GM12878 (cell line): Measurements from ENCODE around the gene ZNF576. TPM values are rescaled to one million over a fixed set of nuclear protein-coding genes. Genes with fewer than 3 reads are reported as not detected.

Experiments
- ATAC-seq: fragments of 200-7000 bp; cut with Tn5 transposase; 3 replicates; pipeline ENCODE4 v1.9.1; 2020; ENCODE audit warnings: mild to moderate bottlenecking, moderate library complexity
- BruUV-seq: library from RNA; stranded (reverse); fragments of 400-500 nt; replicated peaks from 2 replicates; lab custom pipeline; 2021; lab: Mats Ljungman, UMichigan
- CTCF ChIA-PET: fragments of 300-600 bp; sonication (Branson Sonifier 250); formaldehyde crosslinking; extraction: SDS; loops from one replicate; lab custom pipeline; 2021; ENCODE audit warnings: inconsistent platforms; lab: Yijun Ruan, JAX
- POLR2A ChIA-PET: fragments of 350-600 bp; formaldehyde crosslinking; extraction: SDS; loops from one replicate; lab custom pipeline; 2021; ENCODE audit warnings: inconsistent platforms; lab: Charles Lee
- RAD21 ChIA-PET: fragments of 300-600 bp; sonication (Branson Sonifier 250); formaldehyde crosslinking; loops from one replicate; lab custom pipeline; 2023; ENCODE audit warnings: antibody characterized with exemption; ENCODE audit not compliant: unreplicated experiment; lab: Charles Lee
- SMC1A ChIA-PET: fragments of 300-600 bp; sonication (Branson Sonifier 250); formaldehyde crosslinking; loops from one replicate; lab custom pipeline; 2023; ENCODE audit not compliant: unreplicated experiment, uncharacterized antibody; lab: Charles Lee
- DNase-seq: peaks from one replicate; pipeline ENCODE4 v3.0.0-alpha.2; 2011; ENCODE audit warnings: low read depth, low spot score
- FAIRE-seq: peaks from 3 replicates; lab custom pipeline; 2011; peaks lifted over from hg19 to GRCh38; lab: Jason Lieb, UNC
- H2AFZ ChIP-seq: 2 replicates; pipeline ENCODE4 v1.6.0; 2011; ENCODE audit warnings: low read depth, low read length, control low read depth; ENCODE audit not compliant: control insufficient read depth
- H3K27ac ChIP-seq: 2 replicates; pipeline ENCODE4 v1.5.1; 2011; ENCODE audit warnings: control low read depth; ENCODE audit not compliant: control insufficient read depth, insufficient read depth
- H3K27me3 ChIP-seq, 2 experiments: replicated peaks in 1 of 2; 2 replicates each; pipeline versions ENCODE4 v1.6.0 to v1.6.1; 2011; ENCODE audit warnings: low read length in 1 of 2; ENCODE audit not compliant: control insufficient read depth in 2 of 2, insufficient read depth in 2 of 2
- H3K36me3 ChIP-seq, 2 experiments: 2 replicates each; pipeline ENCODE4 v1.5.1; 2011; ENCODE audit warnings: low read length in 1 of 2; ENCODE audit not compliant: control insufficient read depth in 2 of 2, insufficient read depth in 2 of 2
- H3K4me1 ChIP-seq: 2 replicates; pipeline ENCODE4 v1.6.1; 2011; ENCODE audit warnings: mild to moderate bottlenecking, low read length, moderate library complexity, mixed read lengths; ENCODE audit not compliant: control insufficient read depth, insufficient read depth
- H3K4me2 ChIP-seq: 2 replicates; pipeline ENCODE4 v1.6.0; 2011; ENCODE audit warnings: control low read depth; ENCODE audit not compliant: control insufficient read depth, insufficient read depth
- H3K4me3 ChIP-seq: fragments of 200-600 bp; sonication (generic); 2 replicates; pipeline ENCODE4 v1.5.1; 2016
- H3K79me2 ChIP-seq: 2 replicates; pipeline ENCODE4 v1.6.0; 2011; ENCODE audit warnings: low read length; ENCODE audit not compliant: control insufficient read depth, insufficient read depth
- H3K9ac ChIP-seq: 2 replicates; pipeline ENCODE4 v1.8.0; 2011; ENCODE audit warnings: low read length, control low read depth, mixed read lengths; ENCODE audit not compliant: control insufficient read depth, insufficient read depth
- H3K9me3 ChIP-seq: replicated peaks from 3 replicates; pipeline ENCODE4 v1.5.1; 2011; ENCODE audit warnings: mild to moderate bottlenecking, low read length; ENCODE audit not compliant: control insufficient read depth, insufficient read depth
- H4K20me1 ChIP-seq: 2 replicates; pipeline ENCODE4 v1.6.0; 2011; ENCODE audit not compliant: control insufficient read depth, insufficient read depth
- BHLHE40 ChIP-seq, 2 experiments: fragments of 450-650 bp in 1 of 2; IDR thresholded peaks; 2 replicates each; pipeline ENCODE4 v1.6.1; 2011 to 2017; ENCODE audit warnings: low read depth in 2 of 2, borderline replicate concordance in 1 of 2, improper control_type of control experiment in 1 of 2, low read length in 1 of 2, mild to moderate bottlenecking in 1 of 2
- CBX3 ChIP-seq: fragments of 200-600 bp; sonication (generic); IDR thresholded peaks from 2 replicates; pipeline ENCODE4 v1.6.1; 2016; ENCODE audit warnings: low read depth, borderline replicate concordance
- EED ChIP-seq: sonication (generic); IDR thresholded peaks from 2 replicates; pipeline ENCODE4 v1.6.1; 2016; ENCODE audit warnings: antibody characterized with exemption, low read depth
- MYB ChIP-seq: fragments of 150-350 bp; IDR thresholded peaks from 2 replicates; pipeline ENCODE4 v1.6.1; 2014; ENCODE audit warnings: mild to moderate bottlenecking, low read depth, low read length, borderline replicate concordance
- MYC ChIP-seq: IDR thresholded peaks from 2 replicates; pipeline ENCODE4 v1.6.1; 2011; ENCODE audit warnings: mild to moderate bottlenecking, low read length, moderate library complexity, inconsistent platforms; ENCODE audit not compliant: insufficient read depth, insufficient replicate concordance, insufficient read length, severe bottlenecking
- NR2F1 ChIP-seq: fragments of 450-650 bp; conservative IDR thresholded peaks from 2 replicates; pipeline ENCODE4 v1.6.1; 2017; ENCODE audit warnings: mild to moderate bottlenecking
- POLR2AphosphoS2 ChIP-seq: IDR thresholded peaks from 2 replicates; pipeline ENCODE4 v1.6.1; 2011; ENCODE audit warnings: low read depth, mild to moderate bottlenecking, low read length, improper control_type of control experiment, moderate library complexity
- SMAD5 ChIP-seq: IDR thresholded peaks from 2 replicates; pipeline ENCODE4 v1.6.1; 2016; ENCODE audit warnings: antibody characterized with exemption, low read depth
- SP1 ChIP-seq: IDR thresholded peaks from one replicate; pipeline ENCODE4 v1.6.1; 2011; ENCODE audit warnings: low read depth, low read length
- STAT3 ChIP-seq: IDR thresholded peaks from 2 replicates; pipeline ENCODE4 v1.6.1; 2011; ENCODE audit warnings: low read depth, low read length, improper control_type of control experiment
- ZZZ3 ChIP-seq: IDR thresholded peaks from 2 replicates; pipeline ENCODE4 v1.6.1; 2011; ENCODE audit warnings: low read depth; ENCODE audit not compliant: control insufficient read depth, insufficient read length
- WGBS: methylation state at CpG from one replicate; pipeline ENCODE4 v1.1.6; 2016; ENCODE audit warnings: low lambda C conversion rate; ENCODE audit not compliant: insufficient replicate concordance, insufficient coverage; ENCODE audit errors: missing lambda C conversion rate; 5-methylcytosine and 5-hydroxymethylcytosine counted together
- in situ Hi-C: fragments of 300-500 bp; cut with MboI; formaldehyde crosslinking; loops from 9 replicates; pipeline ENCODE4 v1.14.3; 2018; ENCODE audit warnings: mixed read lengths
- intact Hi-C: fragments of 100-400 bp; cut with micrococcal nuclease; formaldehyde crosslinking; loops from one replicate; pipeline ENCODE4 v1.14.2; 2022; ENCODE audit not compliant: unreplicated experiment
- polyA plus RNA-seq, 11 experiments: library from polyadenylated mRNA; depleted of rRNA in 4 of 11; unstranded in 6 of 11; stranded (reverse) in 5 of 11; fragments of >200 nt; fragmentation: Nextera tagmentation in 4 of 11; fragmentation: Illumina TruSeq in 1 of 11; extraction: Ambion mirVana in 4 of 11; extraction: Trizol in 1 of 11; gene quantifications; 1 replicate in 1 of 11; 2 replicates in 10 of 11; pipeline versions ENCODE4 v1.2.1 to v1.2.3, GENCODE V29; 2011 to 2016; ENCODE audit warnings: inconsistent platforms in 2 of 11, missing spikeins in 2 of 11, low read depth in 1 of 11
- total RNA-seq, 4 experiments: library from RNA; depleted of rRNA in 3 of 4; stranded (reverse); fragments of >200 nt in 3 of 4; fragmentation: Illumina TruSeq in 1 of 4; extraction: Trizol in 1 of 4; gene quantifications; 2 replicates each; pipeline versions ENCODE4 v1.2.1 to v1.2.3, GENCODE V29; 2013 to 2021

Gene ZNF576
- total and polyA plus RNA-seq, 10 of the 15 experiments (the other 5 are each of a cell fraction or from before 2014, with no cell fraction given) = 7.4 to 29.8 (median 14.3) TPM

- no peak overlapping the region for H2AFZ ChIP-seq
- WGBS = 74% methylated on average over 32 of the region's 35 CpGs
- intact Hi-C loops = no loop called here
- H3K27me3 ChIP-seq = no peaks in the 10 kb centered on the region
- H3K27ac ChIP-seq = no peak overlapping the region
- TF ChIP-seq BHLHE40 (IDR thresholded peaks at IDR 0.05; ENCODE audit: borderline replicate concordance in 1 of 2, low read depth in 2 of 2, low read length in 1 of 2) (no peak), NR2F1 (no peak), STAT3 (no peak), CBX3 (no peak), SMAD5 (no peak), EED (no peak), SP1 (no peak), MYB (no peak), ZZZ3 (no peak), MYC (no peak), POLR2AphosphoS2 (no peak)
- BruUV-seq = no TSS peak
- POLR2A ChIA-PET = interaction anchor here (0.5 to 0.6 kb wide), 2 partner anchors 10 to 96 kb away, joined by 3 to 4 read pairs; no protein-coding TSS in a partner anchor
- no peaks in the 10 kb centered on the region for H3K9me3 ChIP-seq
- no peak overlapping the region for H3K4me2 ChIP-seq
- H3K79me2 ChIP-seq = peaks cover 4% of the 10 kb centered on the region; the same call in 1 of the 2 replicates
- H4K20me1 ChIP-seq = no peaks in the 10 kb centered on the region
- in situ Hi-C loops = no loop called here
- H3K4me1 ChIP-seq = peaks cover 3% of the 10 kb centered on the region; the same call in 1 of the 2 replicates
- DNase-seq (no peak), FAIRE-seq (no peak), ATAC-seq (no peak)
- CTCF ChIA-PET = no interaction called here
- H3K4me3 ChIP-seq = no peak overlapping the region
- RAD21 ChIA-PET = no interaction called here
- H3K36me3 ChIP-seq = no peaks in the 10 kb centered on the region
- SMC1A ChIA-PET = no interaction called here
- H3K9ac ChIP-seq = no peak overlapping the region
These were observed 27.7 kb downstream of the ZNF576 start for GRCh38 chr19:43623889-43624670.
